Mononuclear cell (primary cell): ENCODE results near the gene ATRAID. TPM values are rescaled to one million over a fixed set of nuclear protein-coding genes. Genes with fewer than 3 reads are reported as not detected.

Source experiments
- H3K27me3 ChIP-seq: 2 replicates; pipeline ENCODE4 v1.6.0; 2011; ENCODE audit warnings: low read length, control low read depth; ENCODE audit not compliant: insufficient read depth
- H3K4me1 ChIP-seq: 2 replicates; pipeline ENCODE4 v1.5.1; 2011; ENCODE audit warnings: mild to moderate bottlenecking, low read length, control low read depth; ENCODE audit not compliant: insufficient read depth
- H3K4me3 ChIP-seq: 2 replicates; pipeline ENCODE4 v1.5.1; 2011; ENCODE audit warnings: mild to moderate bottlenecking, low read length, moderate library complexity
- H3K9me3 ChIP-seq: 2 replicates; pipeline ENCODE4 v1.5.1; 2011; ENCODE audit warnings: low read depth, mild to moderate bottlenecking, control low read depth, low read length
- total RNA-seq: library from RNA; depleted of rRNA; stranded (reverse); fragments of >200 nt; gene quantifications from one replicate; pipeline ENCODE4 v1.2.3, GENCODE V29; 2012

Gene ATRAID
- total RNA-seq, 1 donor, result 96.4 TPM

GRCh38 chr2:27206346-27206745, 5.5 kb upstream of the ATRAID start:
- no peak overlapping the region for H3K4me3 ChIP-seq
- no peaks in the 10 kb centered on the region for H3K9me3 ChIP-seq
- H3K4me1 ChIP-seq, result peaks cover 5% of the 10 kb centered on the region

GRCh38 chr2:27208486-27209050, 3.3 kb upstream of the ATRAID start:
- Histone ChIP-seq H3K4me1 (peaks cover 16% of the 10 kb centered on the region), H3K4me3 (no peak overlapping the region), H3K9me3 (no peaks in the 10 kb centered on the region), H3K27me3 (no peaks in the 10 kb centered on the region)

More at GRCh38 chr2:27206346-27206745, 5.5 kb upstream of the ATRAID start:
- H3K27me3 ChIP-seq, result no peaks in the 10 kb centered on the region

GRCh38 chr2:27209621-27210401, 2.0 kb upstream of the ATRAID start:
- H3K4me3 ChIP-seq, result no peak overlapping the region
- no peaks in the 10 kb centered on the region for H3K27me3 ChIP-seq
- peaks cover 18% of the 10 kb centered on the region for H3K4me1 ChIP-seq
- no peaks in the 10 kb centered on the region for H3K9me3 ChIP-seq

- no peaks in the 10 kb centered on the region for H3K9me3 ChIP-seq
- no peaks in the 10 kb centered on the region for H3K27me3 ChIP-seq
- H3K4me3 ChIP-seq, result peak overlapping the region; percentile 91
- peaks cover 18% of the 10 kb centered on the region for H3K4me1 ChIP-seq
Measured at GRCh38 chr2:27211241-27211942, 449 bp upstream of the ATRAID start.

- no peaks in the 10 kb centered on the region for H3K27me3 ChIP-seq
- H3K4me1 ChIP-seq, result peaks cover 28% of the 10 kb centered on the region
- no peaks in the 10 kb centered on the region for H3K9me3 ChIP-seq
- peak overlapping the region; percentile 91 for H3K4me3 ChIP-seq
Measured at GRCh38 chr2:27212626-27213471, 1.0 kb downstream of the ATRAID start.

GRCh38 chr2:27214941-27215340, 3.1 kb downstream of the ATRAID start:
- H3K4me1 ChIP-seq, result peaks cover 38% of the 10 kb centered on the region
- H3K27me3 ChIP-seq, result no peaks in the 10 kb centered on the region
- H3K4me3 ChIP-seq, result no peak overlapping the region

GRCh38 chr2:27216416-27217137, 4.7 kb downstream of the ATRAID start:
- Histone ChIP-seq H3K4me1 (peaks cover 31% of the 10 kb centered on the region), H3K9me3 (no peaks in the 10 kb centered on the region), H3K27me3 (no peaks in the 10 kb centered on the region), H3K4me3 (peak overlapping the region; percentile 55)

More at GRCh38 chr2:27214941-27215340, 3.1 kb downstream of the ATRAID start:
- no peaks in the 10 kb centered on the region for H3K9me3 ChIP-seq

GRCh38 chr2:27217173-27218121, 5.6 kb downstream of the ATRAID start, which contains the start of gene CAD:
CAD (plus strand) TSS chr2:27217369; CDS start chr2:27217552, 183 bp downstream.
- Histone ChIP-seq H3K4me1 (peaks cover 31% of the 10 kb centered on the region), H3K27me3 (no peaks in the 10 kb centered on the region), H3K9me3 (no peaks in the 10 kb centered on the region), H3K4me3 (peak within 1 kb of the TSS; percentile 55)

GRCh38 chr2:27218614-27219013, 6.8 kb downstream of the ATRAID start:
- no peak overlapping the region for H3K4me3 ChIP-seq
- H3K27me3 ChIP-seq, result no peaks in the 10 kb centered on the region
- H3K4me1 ChIP-seq, result peaks cover 22% of the 10 kb centered on the region
- no peaks in the 10 kb centered on the region for H3K9me3 ChIP-seq

- Histone ChIP-seq H3K4me3 (no peak overlapping the region), H3K27me3 (no peaks in the 10 kb centered on the region), H3K9me3 (no peaks in the 10 kb centered on the region), H3K4me1 (peaks cover 20% of the 10 kb centered on the region)
Measured at GRCh38 chr2:27219091-27219490, 7.2 kb downstream of the ATRAID start.

- H3K27me3 ChIP-seq, result no peaks in the 10 kb centered on the region
- H3K4me1 ChIP-seq, result peaks cover 20% of the 10 kb centered on the region
- H3K4me3 ChIP-seq, result no peak overlapping the region
- H3K9me3 ChIP-seq, result no peaks in the 10 kb centered on the region
Measured at GRCh38 chr2:27220091-27220490, 8.2 kb downstream of the ATRAID start.

- no peaks in the 10 kb centered on the region for H3K9me3 ChIP-seq
- peaks cover 20% of the 10 kb centered on the region for H3K4me1 ChIP-seq
- H3K4me3 ChIP-seq, result no peak overlapping the region
- H3K27me3 ChIP-seq, result no peaks in the 10 kb centered on the region
Measured at GRCh38 chr2:27221166-27221565, 9.3 kb downstream of the ATRAID start.

- no peaks in the 10 kb centered on the region for H3K9me3 ChIP-seq
- no peak overlapping the region for H3K4me3 ChIP-seq
- H3K27me3 ChIP-seq, result no peaks in the 10 kb centered on the region
- H3K4me1 ChIP-seq, result peaks cover 15% of the 10 kb centered on the region
Measured at GRCh38 chr2:27222407-27222806, 10.6 kb downstream of the ATRAID start.
